CD4-positive, alpha-beta T cell (primary cell): ENCODE results near the gene NDUFV3. TPM values are rescaled to one million over a fixed set of nuclear protein-coding genes. Genes with fewer than 3 reads are reported as not detected.

Source experiments
- ATAC-seq: fragments of 200-7000 bp; cut with Tn5 transposase; one replicate; pipeline ENCODE4 v1.10.0; 2022; ENCODE audit warnings: mild to moderate bottlenecking; ENCODE audit not compliant: poor library complexity
- CTCF ChIA-PET: fragments of 350-600 bp; sonication (Branson Sonifier 250); formaldehyde crosslinking; loops from one replicate; lab custom pipeline; 2021; ENCODE audit warnings: antibody characterized with exemption, inconsistent platforms; lab: Charles Lee
- POLR2A ChIA-PET: fragments of 350-600 bp; sonication (Branson Sonifier 250); formaldehyde crosslinking; loops from one replicate; lab custom pipeline; 2021; ENCODE audit warnings: antibody characterized with exemption, inconsistent platforms; lab: Charles Lee
- DNase-seq, 14 experiments: peaks; one replicate each; pipeline ENCODE4 v3.0.0-alpha.2; 2013 to 2020; ENCODE audit warnings: mixed read lengths in 2 of 14
- H3K27ac ChIP-seq, 2 donors: one replicate each; pipeline versions ENCODE4 v1.5.1 to v1.7.0; 2013; ENCODE audit warnings: low read length in 2 of 2, low read depth in 1 of 2, mild to moderate bottlenecking in 1 of 2
- H3K27me3 ChIP-seq, 2 experiments: 1 replicate in 1 of 2; 2 replicates in 1 of 2; pipeline versions ENCODE4 v1.6.1 to v1.7.0; 2013; ENCODE audit warnings: low read length in 2 of 2, control low read depth in 1 of 2, mild to moderate bottlenecking in 1 of 2, moderate library complexity in 1 of 2; ENCODE audit not compliant: insufficient read depth in 2 of 2, control insufficient read depth in 1 of 2
- H3K36me3 ChIP-seq: one replicate; pipeline ENCODE4 v1.6.1; 2013; ENCODE audit warnings: low read length, control low read depth; ENCODE audit not compliant: insufficient read depth
- H3K4me1 ChIP-seq: one replicate; pipeline ENCODE4 v1.6.1; 2013; ENCODE audit warnings: low read length, control low read depth; ENCODE audit not compliant: insufficient read depth
- H3K4me3 ChIP-seq: one replicate; pipeline ENCODE4 v1.5.1; 2013; ENCODE audit warnings: mild to moderate bottlenecking, low read length, moderate library complexity
- H3K9me3 ChIP-seq, 2 experiments: 1 replicate in 1 of 2; 2 replicates in 1 of 2; pipeline versions ENCODE4 v1.6.1 to v1.7.0; 2013; ENCODE audit warnings: low read length in 2 of 2, mild to moderate bottlenecking in 2 of 2, control low read depth in 1 of 2, moderate library complexity in 1 of 2; ENCODE audit not compliant: control insufficient read depth in 1 of 2, insufficient read depth in 1 of 2
- H3K27ac Mint-ChIP-seq: one replicate; pipeline ENCODE4 v1.8.0; 2020; ENCODE audit warnings: mixed read lengths
- H3K27me3 Mint-ChIP-seq: one replicate; pipeline ENCODE4 v1.8.0; 2021; ENCODE audit warnings: mixed read lengths
- H3K36me3 Mint-ChIP-seq: one replicate; pipeline ENCODE4 v1.8.0; 2021; ENCODE audit warnings: low read depth, mixed read lengths
- H3K4me1 Mint-ChIP-seq: one replicate; pipeline ENCODE4 v1.8.0; 2021; ENCODE audit warnings: low read depth, mixed read lengths
- H3K4me3 Mint-ChIP-seq: one replicate; pipeline ENCODE4 v1.8.0; 2020; ENCODE audit warnings: mild to moderate bottlenecking, mixed read lengths
- H3K9me3 Mint-ChIP-seq: one replicate; pipeline ENCODE4 v1.8.0; 2020; ENCODE audit warnings: mixed read lengths
- CTCF ChIP-seq: fragments of 200-600 bp; IDR thresholded peaks from one replicate; pipeline ENCODE4 v1.8.0; 2022; ENCODE audit warnings: antibody characterized with exemption, mild to moderate bottlenecking
- intact Hi-C, 2 experiments: fragments of 100-400 bp; cut with DNase I in 1 of 2; cut with micrococcal nuclease in 1 of 2; formaldehyde crosslinking; loops; one replicate each; pipeline versions ENCODE4 v1.15.1 to v1.9.0; 2023 to 2025; cut with DNase I, micrococcal nuclease
- total RNA-seq, 174 experiments: library from RNA in 2 of 174; stranded (reverse) in 2 of 174; gene quantifications; one replicate each; pipeline ENCODE4 v1.2.3 and lab custom pipeline; 2021 to 2026

The NDUFV3 gene
- total RNA-seq, 2 experiments from 2014 or later: 15.3 to 15.8 TPM

- DNase-seq: no peak
- Histone ChIP-seq H3K36me3 (peaks cover 78% of the 10 kb centered on the region), H3K27ac (no peak overlapping the region), H3K9me3 (no peaks in the 10 kb centered on the region), H3K4me3 (no peak overlapping the region), H3K27me3 (no peaks in the 10 kb centered on the region), H3K4me1 (no peaks in the 10 kb centered on the region)
- Mint-ChIP-seq H3K4me1 (peaks cover 3% of the 10 kb centered on the region), H3K9me3 (no peaks in the 10 kb centered on the region), H3K4me3 (no peak overlapping the region), H3K27ac (no peak overlapping the region), H3K27me3 (no peaks in the 10 kb centered on the region), H3K36me3 (peaks cover 69% of the 10 kb centered on the region)
- ATAC-seq: no peak
- intact Hi-C loops: no loop called here
- POLR2A ChIA-PET: no interaction called here
- CTCF ChIA-PET: no interaction called here
- no peak for TF ChIP-seq CTCF
Observed at GRCh38 chr21:42859891-42860230, 33.2 kb upstream of the NDUFV3 start.

GRCh38 chr21:42860345-42860744 is 32.8 kb upstream of the NDUFV3 start:
- Mint-ChIP-seq H3K4me3 (no peak overlapping the region), H3K36me3 (peaks cover 68% of the 10 kb centered on the region), H3K27ac (no peak overlapping the region), H3K4me1 (peaks cover 5% of the 10 kb centered on the region), H3K9me3 (no peaks in the 10 kb centered on the region), H3K27me3 (no peaks in the 10 kb centered on the region)
- Histone ChIP-seq H3K4me1 (no peaks in the 10 kb centered on the region), H3K36me3 (peaks cover 73% of the 10 kb centered on the region), H3K27ac (no peak overlapping the region), H3K4me3 (no peak overlapping the region), H3K9me3 (no peaks in the 10 kb centered on the region), H3K27me3 (no peaks in the 10 kb centered on the region)
- POLR2A ChIA-PET: no interaction called here
- intact Hi-C loops: no loop called here
- ATAC-seq (no peak), DNase-seq (no peak)
- CTCF ChIA-PET: no interaction called here
- no peak for TF ChIP-seq CTCF

- Mint-ChIP-seq H3K27ac (no peak overlapping the region), H3K4me3 (no peak overlapping the region), H3K9me3 (no peaks in the 10 kb centered on the region), H3K4me1 (peaks cover 5% of the 10 kb centered on the region), H3K27me3 (no peaks in the 10 kb centered on the region), H3K36me3 (peaks cover 66% of the 10 kb centered on the region)
- ChIA-PET CTCF (no interaction called here), POLR2A (no interaction called here)
- no peak overlapping the region for H3K4me3 ChIP-seq
- no peaks in the 10 kb centered on the region for H3K4me1 ChIP-seq
- no peak overlapping the region for H3K27ac ChIP-seq
- DNase-seq (no peak), ATAC-seq (no peak)
- TF ChIP-seq CTCF: no peak
- no peaks in the 10 kb centered on the region for H3K27me3 ChIP-seq
- peaks cover 63% of the 10 kb centered on the region for H3K36me3 ChIP-seq
- no peaks in the 10 kb centered on the region for H3K9me3 ChIP-seq
- intact Hi-C loops: no loop called here
Observed at GRCh38 chr21:42861311-42861847, 31.7 kb upstream of the NDUFV3 start.
